SK-N-SH (cell line): ENCODE results near the gene SMIM12. TPM values are rescaled to one million over a fixed set of nuclear protein-coding genes. Genes with fewer than 3 reads are reported as not detected.
A peak's percentile ranks its signal among the peaks of the same experiment; 100 is the strongest.

Source experiments
- CTCF ChIA-PET: fragments of 300-600, 350-600 bp; formaldehyde crosslinking; extraction: SDS; loops from one replicate; lab custom pipeline; 2021; lab: Yijun Ruan, JAX
- POLR2A ChIA-PET: fragments of 350-600 bp; sonication (Branson Sonifier 250); formaldehyde crosslinking; extraction: SDS; loops from one replicate; lab custom pipeline; 2020; ENCODE audit warnings: antibody characterized with exemption, inconsistent platforms; lab: Yijun Ruan, JAX
- DNase-seq: peaks from one replicate; pipeline ENCODE4 v3.0.0; 2012
- H2AFZ ChIP-seq: fragments of 200-600 bp; sonication (generic); 2 replicates; pipeline ENCODE4 v1.8.1; 2016; ENCODE audit warnings: antibody characterized with exemption, mild to moderate bottlenecking, low read depth
- H3F3A ChIP-seq: fragments of 200-600 bp; sonication (generic); replicated peaks from 2 replicates; pipeline ENCODE3; 2016; ENCODE audit warnings: antibody characterized with exemption, mild to moderate bottlenecking; ENCODE audit not compliant: insufficient read depth
- H3K27ac ChIP-seq, 2 experiments: fragments of 200-500 bp in 1 of 2; fragments of 200-600 bp in 1 of 2; sonication (Bioruptor generic) in 1 of 2; sonication (generic), shearing (Covaris generic) in 1 of 2; 2 replicates each; pipeline versions ENCODE4 v1.5.1 to v1.6.1; 2014 to 2016; ENCODE audit warnings: low read depth in 2 of 2, inconsistent platforms in 1 of 2, low read length in 1 of 2, mild to moderate bottlenecking in 1 of 2, mixed read lengths in 1 of 2
- H3K27me3 ChIP-seq: fragments of 200-600 bp; sonication (generic), shearing (Covaris generic); 2 replicates; pipeline ENCODE4 v1.6.1; 2016; ENCODE audit warnings: mixed run types; ENCODE audit not compliant: insufficient read depth
- H3K36me3 ChIP-seq, 2 experiments: fragments of 200-500 bp in 1 of 2; fragments of 200-600 bp in 1 of 2; sonication (Bioruptor generic) in 1 of 2; sonication (generic) in 1 of 2; replicated peaks in 1 of 2; 2 replicates each; pipeline versions ENCODE3 to v1.5.1; 2014 to 2016; ENCODE audit warnings: low read length in 1 of 2, mild to moderate bottlenecking in 1 of 2; ENCODE audit not compliant: insufficient read depth in 2 of 2, control insufficient read depth in 1 of 2
- H3K4me1 ChIP-seq, 2 experiments: fragments of 200-500 bp in 1 of 2; fragments of 200-600 bp in 1 of 2; sonication (Bioruptor generic) in 1 of 2; sonication (generic), shearing (Covaris generic) in 1 of 2; 2 replicates each; pipeline versions ENCODE4 v1.5.1 to v1.6.1; 2014 to 2016; ENCODE audit warnings: low read depth in 1 of 2, low read length in 1 of 2, mixed run types in 1 of 2; ENCODE audit not compliant: insufficient read depth in 2 of 2, control insufficient read depth in 1 of 2
- H3K4me2 ChIP-seq: fragments of 200-600 bp; sonication (generic), shearing (Covaris generic); 2 replicates; pipeline ENCODE4 v1.6.1; 2017; ENCODE audit warnings: mixed run types
- H3K4me3 ChIP-seq, 2 experiments: fragments of 200-500 bp in 1 of 2; fragments of 200-600 bp in 1 of 2; sonication (Bioruptor generic) in 1 of 2; sonication (generic), shearing (Covaris generic) in 1 of 2; 2 replicates each; pipeline versions ENCODE4 v1.5.1 to v1.8.1; 2014 to 2016; ENCODE audit warnings: low read depth in 2 of 2, inconsistent platforms in 1 of 2, low read length in 1 of 2, mild to moderate bottlenecking in 1 of 2, mixed read lengths in 1 of 2, moderate library complexity in 1 of 2
- H3K79me2 ChIP-seq: fragments of 200-600 bp; sonication (generic); 2 replicates; pipeline ENCODE4 v1.8.1; 2017; ENCODE audit warnings: mild to moderate bottlenecking; ENCODE audit not compliant: insufficient read depth
- H3K9ac ChIP-seq: fragments of 200-600 bp; sonication (generic); 2 replicates; pipeline ENCODE4 v1.6.1; 2017; ENCODE audit warnings: mixed run types
- H3K9me2 ChIP-seq: fragments of 200-600 bp; sonication (generic); 2 replicates; pipeline ENCODE4 v1.6.1; 2017; ENCODE audit warnings: mixed run types
- H3K9me3 ChIP-seq: fragments of 200-600 bp; sonication (generic); 2 replicates; pipeline ENCODE4 v1.6.1; 2017; ENCODE audit warnings: mixed run types, mild to moderate bottlenecking, moderate library complexity
- H4K20me1 ChIP-seq: fragments of 200-600 bp; sonication (generic); 2 replicates; pipeline ENCODE4 v1.6.1; 2017; ENCODE audit warnings: mild to moderate bottlenecking, mixed run types; ENCODE audit not compliant: insufficient read depth
- CHD2 ChIP-seq: fragments of 150-350 bp; IDR thresholded peaks from 2 replicates; pipeline ENCODE4 v1.6.1; 2018; ENCODE audit warnings: low read length; ENCODE audit not compliant: partially characterized antibody
- EP300 ChIP-seq, 2 experiments: IDR thresholded peaks; 2 replicates each; pipeline versions ENCODE4 v1.4.0 to v1.6.1; 2012; ENCODE audit warnings: borderline replicate concordance in 1 of 2, low read depth in 1 of 2, low read length in 1 of 2
- FOSL2 ChIP-seq: IDR thresholded peaks from 2 replicates; pipeline ENCODE4 v1.4.0; 2012; ENCODE audit warnings: low read depth, mild to moderate bottlenecking, moderate library complexity, borderline replicate concordance
- FOXM1 ChIP-seq: IDR thresholded peaks from 2 replicates; pipeline ENCODE4 v1.4.0; 2012; ENCODE audit warnings: low read depth, mild to moderate bottlenecking
- GABPA ChIP-seq: IDR thresholded peaks from 2 replicates; pipeline ENCODE4 v1.4.0; 2012; ENCODE audit warnings: low read depth, mild to moderate bottlenecking
- GATA2 ChIP-seq: sonication (generic); formaldehyde crosslinking; IDR thresholded peaks from 2 replicates; pipeline ENCODE4 v1.5.0; 2020; ENCODE audit warnings: mild to moderate bottlenecking, missing genetic modification reagents
- MAX ChIP-seq: IDR thresholded peaks from 2 replicates; pipeline ENCODE4 v1.4.0; 2012; ENCODE audit warnings: low read depth
- MEF2A ChIP-seq: IDR thresholded peaks from 2 replicates; pipeline ENCODE4 v1.4.0; 2012; ENCODE audit warnings: low read depth, borderline replicate concordance
- MXI1 ChIP-seq: IDR thresholded peaks from 2 replicates; pipeline ENCODE4 v1.6.1; 2012; ENCODE audit warnings: mild to moderate bottlenecking, low read depth, low read length, improper control_type of control experiment
- PBX3 ChIP-seq: IDR thresholded peaks from 2 replicates; pipeline ENCODE4; 2012
- POLR2AphosphoS5 ChIP-seq: IDR thresholded peaks from 2 replicates; pipeline ENCODE4 v1.6.1; 2012; ENCODE audit warnings: low read depth, low read length
- RAD21 ChIP-seq: IDR thresholded peaks from 2 replicates; pipeline ENCODE4 v1.6.1; 2012; ENCODE audit warnings: mild to moderate bottlenecking, low read length
- RCOR1 ChIP-seq: fragments of 150-350 bp; IDR thresholded peaks from 2 replicates; pipeline ENCODE4 v1.6.1; 2017; ENCODE audit warnings: antibody characterized with exemption, low read length
- RFX5 ChIP-seq: IDR thresholded peaks from 2 replicates; pipeline ENCODE4 v1.6.1; 2012; ENCODE audit warnings: mild to moderate bottlenecking, improper control_type of control experiment, low read length
- SIN3A ChIP-seq: IDR thresholded peaks from 2 replicates; pipeline ENCODE4 v1.6.1; 2012; ENCODE audit warnings: low read depth, mild to moderate bottlenecking, low read length, moderate library complexity, borderline replicate concordance
- SMC3 ChIP-seq: IDR thresholded peaks from 2 replicates; pipeline ENCODE4 v1.6.1; 2012; ENCODE audit warnings: low read depth, low read length, improper control_type of control experiment
- TAF1 ChIP-seq: IDR thresholded peaks from 2 replicates; pipeline ENCODE4 v1.6.1; 2012; ENCODE audit warnings: low read depth, mild to moderate bottlenecking, low read length, moderate library complexity, borderline replicate concordance
- TEAD4 ChIP-seq: IDR thresholded peaks from 2 replicates; pipeline ENCODE4 v1.4.0; 2012; ENCODE audit warnings: mild to moderate bottlenecking, borderline replicate concordance; ENCODE audit not compliant: insufficient read depth
- USF2 ChIP-seq: fragments of 150-350 bp; IDR thresholded peaks from 2 replicates; pipeline ENCODE4 v1.6.1; 2017; ENCODE audit warnings: antibody characterized with exemption, low read length, low read depth, borderline replicate concordance
- ZBTB33 ChIP-seq: IDR thresholded peaks from 2 replicates; pipeline ENCODE4 v1.4.0; 2012; ENCODE audit warnings: low read depth, borderline replicate concordance
- WGBS: methylation state at CpG from one replicate; pipeline ENCODE4 v1.1.6; 2017; ENCODE audit warnings: low lambda C conversion rate; 5-methylcytosine and 5-hydroxymethylcytosine counted together
- polyA plus RNA-seq, 3 experiments: library from polyadenylated mRNA; depleted of rRNA; stranded (reverse); fragments of >200 nt; gene quantifications; 2 replicates each; pipeline ENCODE4 v1.2.3, GENCODE V29; 2012
- TF ChIP-seq, protein P1 (sequence below): IDR thresholded peaks from 2 replicates; pipeline ENCODE4 v1.4.0; 2012; ENCODE audit warnings: low read depth, borderline replicate concordance
- TF ChIP-seq, protein P2 (sequence below): fragments of 200-600 bp; sonication (generic); IDR thresholded peaks from 2 replicates; pipeline ENCODE4 v1.6.1; 2017; ENCODE audit warnings: antibody characterized with exemption, mild to moderate bottlenecking, moderate library complexity

The SMIM12 gene
- polyA plus RNA-seq, 1 of the 3 experiments (the other 2 are of a cell fraction), result 42.3 TPM

DNA sequence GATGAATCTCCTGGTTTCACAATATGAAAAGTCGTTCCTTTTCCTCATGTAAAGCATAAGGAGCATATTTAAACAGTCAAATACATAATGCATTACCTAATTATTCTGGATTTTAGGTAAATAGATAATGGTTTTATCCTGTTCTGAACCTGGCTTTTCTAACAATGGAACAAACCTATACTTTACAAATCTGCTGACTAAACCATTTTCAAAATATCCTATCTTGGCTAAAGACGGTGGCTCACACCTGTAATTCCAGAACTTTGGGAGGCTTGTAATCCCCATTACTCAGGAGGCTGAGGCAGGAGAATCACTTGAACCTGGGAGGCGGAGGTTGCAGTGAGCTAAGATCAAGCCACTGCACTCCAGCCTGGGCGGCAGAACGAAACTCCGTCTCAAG, 2.9 kb downstream of the SMIM12 start (continued):
- TF ChIP-seq TEAD4, result no peak
- no peak for TF ChIP-seq RFX5
- TF ChIP-seq FOXM1, result no peak
- no peak for TF ChIP-seq RAD21
- no peak for TF ChIP-seq MEF2A
- no peak for TF ChIP-seq GABPA
- TF ChIP-seq FOSL2, result no peak

GRCh38 chr1:34852677-34853217, 6.8 kb downstream of the SMIM12 start:
- Histone ChIP-seq H3K4me2 (no peak overlapping the region), H3K36me3 (peaks cover 20 to 52% of the 10 kb centered on the region in 2 experiments), H3K9me3 (no peaks in the 10 kb centered on the region), H3K27me3 (no peaks in the 10 kb centered on the region), H3F3A (peaks cover 7% of the 10 kb centered on the region), H3K9me2 (no peaks in the 10 kb centered on the region), H3K4me3 (peak overlapping the region in 1 of 2 experiments; percentile 6; a peak in 1 of 4 replicates), H3K4me1 (peaks cover 0 to 17% of the 10 kb centered on the region in 2 experiments; a peak in 1 of 4 replicates), H3K9ac (no peak overlapping the region), H2AFZ (no peak overlapping the region), H3K79me2 (peaks cover 49% of the 10 kb centered on the region), H3K27ac (peak overlapping the region in 1 of 2 experiments; percentile 14; a peak in 2 of 4 replicates), H4K20me1 (peaks cover 35% of the 10 kb centered on the region)
- 14% methylated on average over 6 of the region's 6 CpGs for WGBS
- CTCF ChIA-PET, result interaction anchor here (0.6 to 7.0 kb wide), 84 partner anchors 9 to 703 kb away, joined by 3 to 170 read pairs (median 4); partner anchors contain the start of genes DLGAP3, GJA4, GJB4 and GJB5
- DNase-seq, result peak; percentile 91
- POLR2A ChIA-PET, result interaction anchor here (1.4 kb wide), 1 partner anchor 66 kb away, joined by 4 read pairs; no protein-coding TSS in a partner anchor
- TF ChIP-seq TEAD4, result no peak
- peak; percentile 71 for TF ChIP-seq RFX5
- no peak for TF ChIP-seq ZBTB33
- peak; percentile 65 for TF ChIP-seq PBX3
- 0 out of 4 replicates have a peak, but pooled peaks of 1 of the 2 experiments have one; percentile 6 for TF ChIP-seq EP300 (IDR thresholded peaks at IDR 0.05; ENCODE audit: borderline replicate concordance in 1 of 2, low read depth in 1 of 2, low read length in 1 of 2)
- TF ChIP-seq CHD2, result peak; percentile 75
- peak; percentile 80 for TF ChIP-seq SIN3A
- TF ChIP-seq POLR2AphosphoS5, result no peak
- TF ChIP-seq TAF1, result no peak
- peak; percentile 73 for TF ChIP-seq MXI1
- TF ChIP-seq RAD21, result peak; percentile 89
- peak; percentile 58 for TF ChIP-seq USF2
- TF ChIP-seq GATA2 (CRISPR knock-in tag), result peak; percentile 14; the same call in 1 of the 2 replicates
- TF ChIP-seq SMC3, result peak; percentile 83
- peak; percentile 83; the same call in 1 of the 2 replicates for TF ChIP-seq RCOR1
- TF ChIP-seq, protein P1, sequence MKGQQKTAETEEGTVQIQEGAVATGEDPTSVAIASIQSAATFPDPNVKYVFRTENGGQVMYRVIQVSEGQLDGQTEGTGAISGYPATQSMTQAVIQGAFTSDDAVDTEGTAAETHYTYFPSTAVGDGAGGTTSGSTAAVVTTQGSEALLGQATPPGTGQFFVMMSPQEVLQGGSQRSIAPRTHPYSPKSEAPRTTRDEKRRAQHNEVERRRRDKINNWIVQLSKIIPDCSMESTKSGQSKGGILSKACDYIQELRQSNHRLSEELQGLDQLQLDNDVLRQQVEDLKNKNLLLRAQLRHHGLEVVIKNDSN, result peak; percentile 85; the same call in 1 of the 2 replicates
- TF ChIP-seq, protein P2, sequence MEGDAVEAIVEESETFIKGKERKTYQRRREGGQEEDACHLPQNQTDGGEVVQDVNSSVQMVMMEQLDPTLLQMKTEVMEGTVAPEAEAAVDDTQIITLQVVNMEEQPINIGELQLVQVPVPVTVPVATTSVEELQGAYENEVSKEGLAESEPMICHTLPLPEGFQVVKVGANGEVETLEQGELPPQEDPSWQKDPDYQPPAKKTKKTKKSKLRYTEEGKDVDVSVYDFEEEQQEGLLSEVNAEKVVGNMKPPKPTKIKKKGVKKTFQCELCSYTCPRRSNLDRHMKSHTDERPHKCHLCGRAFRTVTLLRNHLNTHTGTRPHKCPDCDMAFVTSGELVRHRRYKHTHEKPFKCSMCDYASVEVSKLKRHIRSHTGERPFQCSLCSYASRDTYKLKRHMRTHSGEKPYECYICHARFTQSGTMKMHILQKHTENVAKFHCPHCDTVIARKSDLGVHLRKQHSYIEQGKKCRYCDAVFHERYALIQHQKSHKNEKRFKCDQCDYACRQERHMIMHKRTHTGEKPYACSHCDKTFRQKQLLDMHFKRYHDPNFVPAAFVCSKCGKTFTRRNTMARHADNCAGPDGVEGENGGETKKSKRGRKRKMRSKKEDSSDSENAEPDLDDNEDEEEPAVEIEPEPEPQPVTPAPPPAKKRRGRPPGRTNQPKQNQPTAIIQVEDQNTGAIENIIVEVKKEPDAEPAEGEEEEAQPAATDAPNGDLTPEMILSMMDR, result peak; percentile 99
- TF ChIP-seq MAX, result peak; percentile 64
